DLD1 (cell line): ENCODE measurements around the gene TRPC4.

Source experiments
- in situ Hi-C: cut with HindIII; loops from 2 replicates; pipeline ENCODE4 v1.10.0; 2017; ENCODE audit warnings: low sequenced_read_pairs

The TRPC4 gene

DNA sequence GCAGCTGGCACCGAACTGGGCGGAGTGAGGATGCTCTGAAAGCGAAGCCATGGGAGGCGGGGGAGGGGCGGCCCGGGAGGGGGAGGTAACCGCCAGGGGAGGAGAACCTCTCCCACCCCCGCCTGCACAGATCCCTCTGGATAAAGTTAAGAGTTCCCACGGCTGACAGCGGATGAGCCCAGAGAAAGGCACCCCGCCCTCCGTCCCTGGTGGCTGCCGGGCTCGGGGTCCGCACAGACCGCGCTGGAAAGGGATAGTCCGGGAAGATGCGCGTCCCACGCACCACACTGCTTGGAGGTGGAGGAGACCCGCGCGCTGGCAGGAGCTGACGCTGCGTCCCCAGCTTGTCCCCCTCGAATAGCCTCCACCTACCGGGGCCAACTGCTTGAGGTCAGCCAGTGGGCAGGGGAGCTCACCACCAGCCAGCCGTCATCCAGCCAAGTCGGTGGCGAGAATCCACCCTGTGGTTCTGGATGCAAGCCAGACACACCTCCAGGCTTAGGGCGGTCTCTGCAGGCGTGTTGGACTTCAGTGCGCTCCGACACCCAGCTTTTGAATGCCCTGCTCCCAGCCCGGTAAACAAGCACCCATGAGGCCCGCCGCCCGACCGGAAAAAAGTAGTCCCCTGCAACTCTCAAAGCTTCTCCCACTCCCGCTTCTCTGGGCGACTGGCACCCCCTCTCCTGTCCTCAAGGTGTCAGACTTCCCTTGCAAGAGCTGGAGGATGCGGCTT is at the start of gene TRPC4:
Gene TRPC4, minus strand, starts transcription at position 17 of the 733 bp plus-strand sequence. CDS start 86,439 bp downstream, outside the sequence.
- in situ Hi-C loops = no loop called here

DNA sequence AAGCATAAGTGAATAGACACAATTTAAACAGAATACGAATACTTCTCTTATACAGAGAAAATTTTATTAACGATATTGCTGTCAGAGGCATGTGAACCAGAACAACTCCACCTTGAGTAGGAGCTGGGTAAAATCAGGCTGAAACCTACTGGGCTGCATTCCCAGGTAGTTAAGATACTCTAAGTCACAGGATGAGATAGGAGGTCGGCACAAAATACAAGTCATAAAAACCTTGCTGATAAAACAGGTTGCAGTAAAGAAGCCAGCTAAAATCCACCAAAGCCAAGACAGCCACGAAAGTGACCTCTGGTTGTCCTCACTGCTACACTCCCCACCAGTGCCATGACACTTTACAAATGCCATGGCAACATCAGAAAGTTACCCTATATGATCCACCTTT is 49.2 kb upstream of the TRPC4 start:
- in situ Hi-C loops = no loop called here

GRCh38 chr13:37918116-37918714 is 48.6 kb upstream of the TRPC4 start:
- in situ Hi-C loops = no loop called here

- in situ Hi-C loops = no loop called here
These were observed 45.3 kb upstream of the TRPC4 start for GRCh38 chr13:37914781-37915391.

DNA sequence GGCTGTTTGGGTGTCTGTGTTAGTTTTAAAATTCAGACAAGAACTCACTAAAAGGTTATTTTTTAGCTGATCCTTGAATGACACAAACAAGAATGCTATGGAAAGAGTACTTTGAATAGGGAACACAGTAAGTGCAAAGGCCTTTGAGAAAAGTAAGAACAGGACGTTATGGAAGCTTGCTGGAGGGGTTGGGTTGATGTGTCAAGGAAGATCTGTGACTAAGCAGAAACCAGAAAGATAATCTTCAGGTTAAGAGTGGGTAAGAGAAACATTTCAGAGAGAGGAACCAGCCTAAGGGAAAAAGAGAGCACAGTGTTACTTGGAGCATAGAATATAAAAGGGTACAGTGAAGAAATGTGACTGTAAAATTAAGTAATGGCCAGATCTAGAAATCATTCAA is 41.2 kb upstream of the TRPC4 start:
- in situ Hi-C loops = no loop called here

DNA sequence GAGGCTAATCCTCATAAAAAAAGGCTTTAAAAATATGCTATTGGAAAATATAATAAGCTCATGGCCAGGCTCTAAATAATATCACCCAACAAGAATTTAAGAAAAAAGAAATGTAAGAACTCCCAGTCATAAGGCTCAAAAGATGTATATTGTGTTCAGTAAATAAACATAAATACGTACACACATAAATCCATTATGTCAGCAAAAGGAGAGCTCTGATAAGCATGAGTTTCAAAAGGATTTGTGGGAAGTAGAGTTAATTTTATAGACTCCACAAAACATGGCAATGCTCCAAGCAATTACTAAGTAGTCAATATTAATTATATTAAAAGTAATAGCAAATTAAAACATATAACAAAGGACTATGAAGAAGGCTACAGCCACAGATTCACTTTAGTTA is 37.3 kb upstream of the TRPC4 start:
- in situ Hi-C loops = no loop called here

DNA sequence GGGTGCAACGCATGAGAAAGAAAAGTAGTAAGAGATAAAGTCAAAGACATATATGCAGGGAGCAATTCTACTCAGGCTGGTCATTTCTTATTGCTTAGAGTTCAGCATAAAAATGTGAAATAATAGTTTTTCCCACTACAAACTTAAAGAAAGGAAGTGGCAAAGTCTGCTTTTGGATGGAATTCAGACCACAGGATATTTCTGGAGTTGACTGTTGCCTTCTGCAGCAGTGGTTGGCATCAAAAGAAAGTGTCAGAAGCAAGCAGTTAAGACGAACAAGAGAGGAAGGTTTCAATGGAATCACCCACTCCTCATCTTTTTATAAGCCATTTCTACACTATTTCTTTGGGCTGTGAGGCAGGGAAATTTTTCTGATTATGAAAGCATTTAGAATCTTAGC is 36.2 kb upstream of the TRPC4 start:
- in situ Hi-C loops = no loop called here

GRCh38 chr13:37899753-37900152 is 30.2 kb upstream of the TRPC4 start:
- in situ Hi-C loops = no loop called here

DNA sequence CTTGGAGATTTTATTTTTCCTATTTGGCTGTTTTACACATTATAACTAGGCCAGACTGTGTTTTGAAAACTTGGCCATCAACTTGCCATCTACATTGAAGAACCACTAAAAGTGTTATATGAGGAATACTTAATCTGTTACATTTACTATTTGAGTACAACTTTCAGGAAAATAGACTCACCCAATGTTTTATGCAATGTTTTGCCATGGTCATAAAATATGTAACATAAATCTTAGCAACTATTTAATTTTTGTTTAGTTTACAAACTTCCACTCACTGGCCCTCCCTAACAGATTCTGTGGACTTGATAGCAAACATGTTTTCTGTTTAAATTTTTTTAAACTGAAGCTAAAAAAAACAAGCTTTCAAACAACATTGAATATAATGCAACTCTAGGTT is 23.7 kb upstream of the TRPC4 start:
- in situ Hi-C loops = no loop called here

GRCh38 chr13:37889820-37890219 is 20.2 kb upstream of the TRPC4 start:
- in situ Hi-C loops = no loop called here

GRCh38 chr13:37889102-37889501 is 19.5 kb upstream of the TRPC4 start:
- in situ Hi-C loops = no loop called here

DNA sequence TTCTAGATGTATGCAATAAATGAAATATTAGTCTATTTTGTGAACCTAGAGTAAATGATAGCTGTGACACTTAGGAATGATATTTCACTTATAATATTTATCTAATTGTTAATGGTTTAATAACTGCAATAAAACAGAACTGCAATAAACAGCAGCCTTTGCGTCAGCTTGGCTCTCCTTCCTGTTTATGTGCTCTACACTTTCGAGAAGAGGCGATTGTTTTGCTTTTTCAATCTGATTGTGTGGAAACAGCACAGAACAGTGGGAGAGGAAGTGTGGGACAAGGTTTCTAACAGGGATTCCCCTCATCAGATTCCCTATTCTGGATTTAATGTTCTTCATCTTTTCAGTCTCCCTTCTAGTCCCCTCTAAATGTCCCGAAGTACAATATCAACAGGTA is 17.3 kb upstream of the TRPC4 start:
- in situ Hi-C loops = no loop called here

DNA sequence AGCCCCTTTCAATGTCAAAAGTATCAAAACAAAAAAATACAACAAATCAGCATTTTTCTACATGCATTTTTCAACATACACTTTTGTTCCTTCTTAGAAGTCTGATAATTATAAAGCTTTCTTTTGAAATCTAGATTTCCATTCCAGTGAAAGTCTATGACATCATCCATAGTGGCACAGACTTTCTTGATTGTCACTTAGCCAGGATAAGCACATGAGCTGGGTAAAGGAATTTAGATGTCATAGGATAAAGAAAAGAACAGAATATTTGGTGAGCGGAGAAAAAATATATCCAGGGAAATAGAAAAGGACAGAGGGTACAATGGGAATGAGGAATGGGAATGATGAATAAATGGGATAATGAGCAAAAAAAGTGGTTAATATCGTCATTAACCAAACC is 15.1 kb upstream of the TRPC4 start:
- in situ Hi-C loops = no loop called here

DNA sequence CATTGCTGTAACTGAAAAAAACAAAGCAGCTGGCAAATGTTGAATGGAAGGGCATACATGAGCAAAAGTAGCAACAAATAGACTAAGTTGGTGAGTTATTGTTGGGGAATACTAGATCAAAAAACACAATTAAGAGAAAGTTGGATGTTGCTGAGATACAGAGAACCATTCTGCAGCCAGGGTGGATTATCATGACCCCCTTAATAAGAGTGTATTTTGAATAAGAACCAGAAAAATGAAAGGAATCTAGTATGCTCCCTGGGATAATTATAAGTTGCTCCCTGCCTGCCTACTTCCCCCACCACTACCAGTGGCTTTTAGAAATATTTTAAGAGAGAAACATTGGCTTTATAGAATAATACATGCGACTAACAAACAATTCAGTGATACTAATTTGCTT is 14.5 kb upstream of the TRPC4 start:
- in situ Hi-C loops = no loop called here

DNA sequence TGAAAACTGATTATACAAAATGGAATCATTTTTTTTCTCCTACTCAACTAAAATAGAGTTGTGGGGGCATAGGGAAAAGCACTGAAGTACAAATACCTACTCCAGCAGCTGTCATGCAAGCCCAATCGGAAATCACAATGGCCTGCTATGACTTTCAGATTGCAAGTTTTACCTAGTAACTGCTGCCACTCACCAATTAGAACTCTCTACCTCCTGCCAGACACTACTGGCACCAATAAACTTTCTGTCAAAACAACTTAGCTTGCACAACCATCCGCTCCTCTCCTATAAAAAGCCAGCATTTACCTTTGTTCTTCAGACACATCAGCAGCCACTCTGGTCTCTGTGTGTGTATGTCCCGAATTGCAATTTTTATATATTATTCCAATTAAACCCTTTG is 9.3 kb upstream of the TRPC4 start:
- in situ Hi-C loops = no loop called here

DNA sequence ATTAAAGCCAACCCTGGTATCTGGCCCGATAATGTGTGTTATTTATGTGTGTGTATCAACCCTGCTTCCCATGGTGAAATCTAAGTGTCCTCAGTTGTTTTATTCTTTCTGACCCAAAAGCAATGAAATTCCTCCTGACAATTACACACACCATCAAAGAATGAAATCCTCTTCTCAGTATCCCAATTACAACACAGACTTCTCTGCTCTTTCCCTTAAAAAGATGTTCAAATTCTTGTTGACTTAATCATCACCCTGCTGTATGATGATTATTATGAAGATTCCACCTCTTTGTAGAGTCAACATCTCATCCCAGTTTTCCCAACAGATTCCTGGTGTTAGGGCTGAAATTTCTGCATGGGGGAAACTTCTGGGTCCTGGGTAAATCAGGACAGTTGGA is 8.9 kb upstream of the TRPC4 start:
- in situ Hi-C loops = no loop called here

DNA sequence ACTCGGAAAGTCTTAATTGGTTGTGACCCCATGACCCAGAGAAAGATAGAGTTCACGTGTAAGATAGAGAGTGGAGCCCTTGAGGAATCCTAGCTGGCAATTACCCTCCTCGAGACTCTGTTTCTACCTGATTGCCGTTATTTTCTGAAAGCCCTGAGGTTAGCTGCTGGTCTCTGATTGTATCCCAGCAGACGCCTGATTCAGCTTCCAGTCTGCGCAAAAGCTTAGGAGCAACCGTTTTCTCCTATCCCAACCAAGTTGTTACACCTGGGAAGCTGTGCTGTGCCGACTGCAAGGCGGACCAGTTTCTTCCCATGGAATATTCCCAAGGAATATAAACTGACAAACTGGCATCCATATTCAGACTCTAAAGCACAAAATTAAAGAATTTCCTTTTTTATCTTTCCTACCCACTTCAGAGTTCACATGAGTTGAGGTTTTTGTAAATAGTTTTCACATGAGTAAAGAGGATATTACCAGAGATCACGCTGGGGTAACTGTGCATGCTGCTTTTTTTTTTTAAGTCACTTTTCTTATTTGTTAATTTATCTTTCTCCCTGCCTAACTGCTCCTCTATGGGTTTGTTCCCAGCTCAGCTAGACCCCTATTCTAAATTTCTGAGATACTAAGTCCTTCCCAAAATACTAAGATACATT is 1.5 kb upstream of the TRPC4 start:
- in situ Hi-C loops = no loop called here

DNA sequence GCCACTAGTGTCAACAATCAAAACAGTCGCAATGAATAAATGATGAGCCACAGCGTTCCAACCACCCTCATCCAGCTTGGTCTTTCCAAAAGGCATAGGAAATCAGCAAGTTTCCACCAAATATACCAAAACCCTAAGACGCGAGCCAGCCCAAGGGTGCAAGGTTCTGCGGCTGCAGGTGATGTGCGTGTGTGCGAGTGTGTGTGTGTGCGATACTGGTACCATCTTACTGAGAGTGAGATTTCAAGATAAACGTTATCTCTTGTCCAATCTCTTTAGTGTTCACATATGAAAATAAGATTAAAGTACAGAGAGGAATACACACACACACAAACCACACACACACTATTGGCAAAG is 895 bp upstream of the TRPC4 start:
- in situ Hi-C loops = no loop called here

- in situ Hi-C loops = no loop called here
These were observed 141 bp downstream of the TRPC4 start for GRCh38 chr13:37869506-37869755.

DNA sequence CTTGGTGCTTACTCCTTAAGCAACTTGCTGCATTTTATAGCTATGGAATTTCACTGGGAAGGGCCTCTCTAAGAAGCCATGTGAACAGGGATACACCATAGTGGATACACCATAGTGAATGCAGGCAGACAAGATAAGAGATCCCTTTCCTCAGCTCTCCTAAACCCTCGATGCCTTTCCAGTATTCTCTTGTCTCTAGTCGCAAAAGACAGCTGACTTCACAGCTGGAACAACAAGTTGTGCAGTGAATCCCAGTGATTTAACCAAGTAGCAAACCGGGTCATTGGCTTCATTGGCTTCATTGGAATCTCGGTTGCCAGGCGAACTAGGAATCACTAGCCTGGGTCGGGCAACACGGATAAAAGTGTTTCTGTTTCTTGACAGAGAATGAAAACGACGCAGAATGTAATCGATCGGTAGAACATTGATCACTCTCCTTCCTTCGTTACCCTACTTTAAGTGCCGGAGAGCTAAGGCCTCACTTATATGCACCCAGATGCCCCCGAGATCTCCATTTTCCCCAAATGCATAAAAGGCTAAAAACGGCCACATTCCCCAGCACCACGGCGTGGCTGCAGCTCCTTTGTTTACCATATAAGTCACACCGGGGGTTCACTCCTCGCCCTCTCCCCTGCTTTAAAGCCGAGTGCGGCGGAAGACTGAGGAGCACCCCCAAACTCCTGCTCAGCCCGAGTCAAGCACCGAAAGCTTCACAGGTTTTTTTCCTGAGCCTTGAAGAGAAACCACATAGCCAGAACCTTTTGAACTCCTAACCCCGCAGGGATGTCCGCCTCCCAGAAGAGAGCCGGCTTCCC is 674 bp downstream of the TRPC4 start:
- in situ Hi-C loops = no loop called here

GRCh38 chr13:37863708-37864107 is 5.9 kb downstream of the TRPC4 start:
- in situ Hi-C loops = no loop called here
